ENCODE measurements around the gene ULK1. TPM values are rescaled to one million over a fixed set of nuclear protein-coding genes. Genes with fewer than 3 reads are reported as not detected.
"Not testable (repeated sequence)": the region's sequence is repeated elsewhere in the genome, so short reads cannot be mapped to it uniquely, and the experiment has no call there.

Gene ULK1
- polyA plus RNA-seq, 1 donor from 2014 or later, result 1.6 TPM

DNA sequence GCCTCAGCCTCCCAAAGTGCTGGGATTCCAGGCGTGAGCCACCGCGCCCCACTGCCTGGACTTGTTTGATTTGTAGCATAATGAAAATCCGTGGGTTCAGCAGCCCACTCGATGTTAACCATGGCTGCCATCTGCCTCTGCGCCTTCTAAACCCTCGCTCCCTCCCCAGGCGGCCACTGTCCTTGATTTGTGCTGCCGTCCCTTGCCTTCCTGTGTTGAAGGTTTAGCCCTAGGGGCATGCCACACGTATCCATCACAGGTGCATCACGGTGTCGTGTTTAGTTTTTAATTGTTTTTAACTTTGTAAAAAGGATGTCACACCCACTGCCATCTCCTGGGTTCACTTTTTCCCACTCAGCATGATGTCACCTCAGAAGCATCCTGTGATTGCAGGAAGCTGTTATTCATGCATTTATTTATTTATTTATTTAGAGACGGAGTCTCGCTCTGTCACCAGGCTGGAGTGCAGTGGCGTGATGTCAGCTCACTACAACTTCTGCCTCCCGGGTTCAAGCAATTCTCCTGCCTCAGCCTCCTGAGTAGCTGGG is 24.5 kb upstream of the ULK1 start:
- H3K36me3 Mint-ChIP-seq, result no peaks in the 10 kb centered on the region
- no peaks in the 10 kb centered on the region for H3K4me1 Mint-ChIP-seq
- H3K27me3 Mint-ChIP-seq, result peaks cover 2% of the 10 kb centered on the region
- H3K27ac Mint-ChIP-seq, result no peak overlapping the region
- no peak overlapping the region for H3K4me3 Mint-ChIP-seq
- peaks cover 0 to 3% (median 2%) of the 10 kb centered on the region in 3 donors for H3K9me3 Mint-ChIP-seq

DNA sequence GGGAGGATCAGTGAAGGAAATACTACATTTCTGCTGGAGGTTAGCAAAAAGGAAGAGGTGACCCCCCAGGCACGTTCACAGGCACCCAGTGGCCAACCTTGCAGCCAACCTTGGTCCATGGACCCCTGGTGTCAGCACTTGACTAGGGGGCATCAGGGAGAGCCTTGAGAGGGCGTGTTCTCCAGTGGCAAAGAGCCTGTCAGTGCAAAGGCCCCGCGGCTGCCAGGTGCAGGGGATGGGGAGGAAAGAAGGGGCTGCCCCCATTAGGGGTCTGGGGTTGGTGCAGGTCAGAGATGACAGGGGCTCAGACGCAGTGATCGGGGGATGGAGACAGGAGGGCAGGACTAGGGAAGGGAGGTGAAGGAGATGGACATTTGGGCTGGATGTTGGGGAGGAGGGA is 22.7 kb upstream of the ULK1 start:
- peaks cover 2% of the 10 kb centered on the region for H3K27me3 Mint-ChIP-seq
- no peak overlapping the region for H3K27ac Mint-ChIP-seq
- no peaks in the 10 kb centered on the region for H3K36me3 Mint-ChIP-seq

DNA sequence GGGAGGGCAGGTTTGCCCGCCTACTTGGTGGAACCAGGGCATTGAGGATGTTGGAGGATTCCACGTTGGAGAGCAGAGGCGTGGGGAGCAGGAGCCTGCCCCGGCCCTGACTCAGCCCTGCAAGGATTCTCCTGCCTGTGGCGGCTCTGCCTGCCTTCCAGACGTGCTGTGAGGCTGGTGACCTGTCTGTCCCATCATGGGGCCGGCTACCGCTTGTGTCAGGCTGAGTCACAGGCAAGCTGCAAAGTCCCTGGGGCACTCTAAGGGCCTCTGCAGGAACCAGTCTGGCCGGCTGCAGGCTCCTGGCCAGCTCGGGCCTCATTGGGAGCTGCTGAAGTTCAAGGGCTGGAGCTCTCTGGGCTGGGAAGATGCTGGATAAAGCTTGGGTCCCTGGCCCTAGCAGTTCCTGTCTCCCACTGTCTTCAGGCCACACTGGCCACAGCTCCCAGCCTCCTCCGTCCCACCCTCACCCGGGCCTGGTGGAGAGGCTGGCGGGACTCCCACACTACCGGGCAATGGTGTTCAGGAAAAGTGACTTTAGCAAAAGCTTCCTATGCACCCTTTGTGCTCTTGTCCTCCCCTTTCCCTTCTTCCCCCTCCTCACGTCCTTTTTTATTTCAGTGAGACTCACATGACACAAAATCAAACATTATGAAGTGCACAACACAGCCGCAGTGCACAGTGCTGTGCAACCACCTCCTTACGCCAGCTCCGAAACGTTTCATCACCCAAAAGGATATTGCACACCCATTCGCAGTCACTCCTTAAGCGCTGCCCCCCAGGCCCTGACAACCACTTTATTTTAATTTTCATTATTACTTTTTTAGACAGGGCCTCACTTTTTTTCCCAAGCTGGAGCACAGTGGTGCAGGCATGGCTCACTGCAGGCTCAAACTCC is 22.0 kb upstream of the ULK1 start:
- Mint-ChIP-seq H3K4me1 (no peaks in the 10 kb centered on the region), H3K27me3 (peaks cover 2% of the 10 kb centered on the region), H3K27ac (no peak overlapping the region), H3K4me3 (no peak overlapping the region), H3K36me3 (no peaks in the 10 kb centered on the region), H3K9me3 (peaks cover 0 to 3% (median 2%) of the 10 kb centered on the region in 3 donors)

More for the DNA sequence above, 22.7 kb upstream of the ULK1 start:
- Mint-ChIP-seq H3K4me3 (no peak overlapping the region), H3K4me1 (no peaks in the 10 kb centered on the region), H3K9me3 (peaks cover 0 to 3% (median 2%) of the 10 kb centered on the region in 3 donors)

DNA sequence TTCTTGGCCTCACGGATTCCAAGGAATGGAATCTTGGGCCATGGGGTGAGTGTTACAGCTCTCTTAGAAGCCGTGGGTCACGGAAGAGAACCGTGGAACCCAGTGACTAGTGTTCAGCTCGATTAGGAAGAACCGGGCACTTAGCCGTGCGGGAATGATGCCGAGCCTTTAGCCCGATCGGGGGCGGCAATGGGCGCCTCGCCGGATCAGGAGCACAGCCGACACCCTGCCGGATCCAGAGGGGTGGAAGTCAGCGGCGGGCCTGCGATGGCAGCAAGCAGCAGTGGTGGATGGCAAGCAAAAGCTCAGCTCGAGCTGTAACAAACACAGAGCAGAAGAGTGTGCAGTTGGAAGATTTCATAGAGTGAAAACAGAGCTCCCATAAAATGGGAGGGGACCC is 21.1 kb upstream of the ULK1 start:
- Mint-ChIP-seq H3K27ac (no peak overlapping the region), H3K4me1 (no peaks in the 10 kb centered on the region), H3K9me3 (peaks cover 0 to 3% (median 2%) of the 10 kb centered on the region in 3 donors), H3K27me3 (peaks cover 2% of the 10 kb centered on the region), H3K4me3 (no peak overlapping the region), H3K36me3 (no peaks in the 10 kb centered on the region)

DNA sequence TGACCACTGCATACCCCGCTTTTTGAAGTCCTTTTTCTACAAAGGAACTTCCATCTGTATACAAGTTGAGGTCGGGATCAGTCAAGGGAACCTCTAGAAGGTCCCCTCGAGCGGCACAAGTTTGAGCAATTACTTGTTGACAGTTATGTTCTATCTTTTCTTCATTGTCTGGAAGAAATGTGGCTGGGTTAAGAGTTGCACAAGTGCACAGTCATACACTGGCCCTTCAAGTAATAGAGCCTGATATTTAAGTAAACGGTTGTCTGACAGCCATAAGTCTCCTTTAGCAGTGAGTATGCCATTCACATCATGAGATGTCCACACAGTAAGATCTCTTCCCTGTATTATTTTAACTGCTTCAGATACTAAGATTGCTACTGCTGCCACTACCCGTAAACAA is 19.4 kb upstream of the ULK1 start:
- not testable (repeated sequence) for H3K27me3 Mint-ChIP-seq, H3K4me1 Mint-ChIP-seq, H3K36me3 Mint-ChIP-seq, H3K4me3 Mint-ChIP-seq, H3K9me3 Mint-ChIP-seq, H3K27ac Mint-ChIP-seq

DNA sequence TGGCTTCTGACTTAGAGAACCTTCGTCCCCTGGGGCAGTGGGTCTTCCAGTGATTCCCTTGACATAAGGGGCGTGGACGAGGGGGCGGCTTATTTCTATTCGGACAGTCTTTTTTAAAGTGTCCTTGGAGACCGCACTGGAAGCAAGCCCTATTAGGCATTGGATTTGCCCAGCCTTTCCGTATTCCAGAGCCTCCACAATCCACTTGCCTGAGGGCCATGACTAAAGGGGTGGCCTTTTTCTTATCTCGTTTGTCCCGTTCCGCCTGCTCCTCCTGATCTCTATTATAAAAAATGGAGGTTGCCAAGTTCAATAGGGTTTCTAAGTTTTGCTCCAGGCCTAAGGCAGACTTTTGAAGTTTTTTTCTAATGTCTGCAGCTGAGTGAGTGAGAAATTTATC is 17.2 kb upstream of the ULK1 start:
- not testable (repeated sequence) for H3K27me3 Mint-ChIP-seq, H3K27ac Mint-ChIP-seq, H3K4me3 Mint-ChIP-seq, H3K36me3 Mint-ChIP-seq, H3K4me1 Mint-ChIP-seq, H3K9me3 Mint-ChIP-seq

DNA sequence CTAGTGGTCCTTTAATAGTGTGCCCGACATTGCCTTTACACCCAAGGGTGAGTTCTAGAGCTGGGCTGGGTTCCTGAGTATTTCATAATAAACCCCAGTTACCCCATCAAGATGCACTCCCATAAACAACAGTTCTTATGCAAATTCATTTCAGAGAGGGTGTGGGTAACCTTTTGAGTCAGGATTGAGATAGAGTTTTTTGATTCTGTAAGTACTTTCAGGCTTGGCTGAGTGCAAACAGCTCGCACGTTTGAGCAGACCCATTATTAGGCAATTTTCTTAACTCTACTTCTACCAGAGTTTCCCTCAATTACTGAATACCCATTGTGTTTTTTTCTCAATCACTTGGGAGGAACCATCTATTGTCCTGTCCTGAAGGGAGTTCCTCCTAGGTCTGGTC is 16.0 kb upstream of the ULK1 start:
- H3K9me3 Mint-ChIP-seq, H3K4me1 Mint-ChIP-seq, H3K27ac Mint-ChIP-seq, H3K4me3 Mint-ChIP-seq, H3K36me3 Mint-ChIP-seq: not testable (repeated sequence)
- H3K27me3 Mint-ChIP-seq, result peaks cover 12% of the 10 kb centered on the region

DNA sequence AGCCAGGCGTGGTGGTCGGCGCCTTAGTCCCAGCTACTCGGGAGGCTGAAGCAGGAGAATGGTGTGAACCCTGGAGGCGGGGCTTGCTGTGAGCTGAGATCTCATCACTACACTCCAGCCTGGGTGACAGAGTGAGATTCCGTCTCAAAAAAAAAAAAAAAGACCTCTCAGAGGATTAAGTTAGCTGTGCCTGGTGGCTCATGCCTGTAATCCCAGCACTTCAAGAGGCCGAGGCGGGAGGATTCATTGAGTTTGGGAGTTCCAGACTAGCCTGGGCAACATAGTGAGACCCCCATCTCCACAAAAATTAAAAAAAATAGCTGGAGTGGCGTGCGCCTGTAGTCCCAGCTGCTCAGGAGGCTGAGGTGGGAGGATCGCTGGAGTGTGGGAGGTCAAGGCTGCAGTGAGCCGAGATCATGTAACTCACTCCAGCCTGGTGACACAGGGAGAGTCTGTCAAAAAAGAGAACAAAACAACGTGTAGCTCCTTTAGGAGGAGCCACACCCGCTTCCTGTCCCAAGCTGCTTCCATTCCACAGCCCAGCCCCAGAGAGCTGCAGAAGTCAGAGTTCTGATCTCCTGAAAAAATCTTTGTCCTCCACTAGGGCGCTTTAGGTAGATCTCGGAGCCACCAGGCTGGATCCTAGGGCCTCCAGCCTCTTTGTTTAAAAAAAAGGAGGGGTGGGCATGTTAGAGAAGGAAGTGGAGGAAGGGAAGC is 11.5 kb upstream of the ULK1 start:
- Mint-ChIP-seq H3K36me3 (no peaks in the 10 kb centered on the region), H3K4me3 (no peak overlapping the region), H3K4me1 (peaks cover 0 to 6% (median 2%) of the 10 kb centered on the region in 3 donors), H3K27ac (no peak overlapping the region), H3K9me3 (peaks cover 0 to 6% (median 2%) of the 10 kb centered on the region in 3 donors), H3K27me3 (peaks cover 10% of the 10 kb centered on the region)

DNA sequence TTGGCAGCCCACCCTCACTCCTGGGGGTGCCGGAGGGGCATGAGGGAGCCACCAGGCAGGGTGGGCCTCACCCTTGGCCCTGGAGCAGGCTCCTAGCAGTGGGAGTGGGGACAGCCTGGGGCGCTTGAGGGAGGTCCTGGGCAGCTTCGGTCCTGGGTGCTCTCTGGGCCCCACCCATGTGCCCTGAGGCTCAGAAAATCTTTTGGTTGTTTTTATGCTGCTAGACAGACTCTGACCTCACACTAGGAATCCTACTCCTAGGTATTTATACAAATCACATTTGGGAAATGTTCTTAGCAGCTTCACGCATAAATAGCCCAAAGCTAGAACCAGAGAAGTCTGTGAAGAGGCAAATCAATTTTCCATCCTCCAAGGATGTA is 10.9 kb upstream of the ULK1 start:
- peaks cover 10% of the 10 kb centered on the region for H3K27me3 Mint-ChIP-seq
- H3K4me3 Mint-ChIP-seq, result no peak overlapping the region
- H3K36me3 Mint-ChIP-seq, result no peaks in the 10 kb centered on the region
- H3K27ac Mint-ChIP-seq, result no peak overlapping the region
- peaks cover 0 to 6% (median 2%) of the 10 kb centered on the region in 3 donors for H3K9me3 Mint-ChIP-seq
- H3K4me1 Mint-ChIP-seq, result peaks cover 0 to 6% (median 2%) of the 10 kb centered on the region in 3 donors

DNA sequence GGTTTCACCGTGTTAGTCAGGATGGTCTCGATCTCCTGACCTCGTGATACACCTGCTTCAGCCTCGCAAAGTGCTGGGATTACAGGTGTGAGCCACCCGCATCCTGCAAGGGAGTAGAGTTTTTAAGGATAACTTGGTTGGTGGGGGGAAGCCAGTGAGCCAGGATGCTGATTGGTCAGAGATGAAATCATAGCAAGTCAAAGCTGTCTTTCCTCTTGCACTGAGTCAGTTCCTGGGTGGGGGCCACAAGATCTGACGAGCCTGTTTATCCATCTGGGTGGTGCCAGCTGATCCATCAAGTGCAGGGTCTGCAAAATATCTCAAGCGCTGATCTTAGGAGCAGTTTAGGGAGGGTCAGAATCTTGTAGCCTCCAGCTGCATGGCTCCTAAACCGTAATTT is 9.3 kb upstream of the ULK1 start:
- peaks cover 10% of the 10 kb centered on the region for H3K27me3 Mint-ChIP-seq
- H3K36me3 Mint-ChIP-seq, H3K4me1 Mint-ChIP-seq, H3K9me3 Mint-ChIP-seq, H3K27ac Mint-ChIP-seq, H3K4me3 Mint-ChIP-seq: not testable (repeated sequence)

DNA sequence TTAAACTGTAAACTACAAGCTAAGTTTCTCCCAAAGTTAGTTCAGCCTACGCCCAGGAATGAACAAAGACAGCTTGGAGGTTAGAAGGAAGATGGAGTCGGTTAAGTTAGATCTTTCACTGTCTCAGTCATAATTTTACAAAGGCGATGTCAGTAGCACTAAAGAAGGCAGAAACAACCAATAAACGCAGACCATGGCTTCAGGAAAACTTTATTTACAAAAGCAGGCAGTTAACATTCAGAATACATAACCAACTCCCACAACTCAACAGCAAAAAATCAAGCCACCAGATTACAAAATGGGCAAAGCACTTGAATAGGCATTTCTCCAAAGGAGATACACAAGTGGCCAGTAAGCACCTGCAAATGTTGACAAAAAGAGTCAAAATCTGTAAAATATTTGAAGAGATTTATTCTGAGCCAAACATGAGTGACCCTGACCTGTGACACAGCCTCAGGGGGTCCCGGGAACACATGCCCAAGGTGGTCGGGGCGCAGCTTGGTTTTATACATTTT is 8.8 kb upstream of the ULK1 start:
- H3K4me3 Mint-ChIP-seq, result no peak overlapping the region
- peaks cover 10% of the 10 kb centered on the region for H3K27me3 Mint-ChIP-seq
- peaks cover 2 to 7% (median 7%) of the 10 kb centered on the region in 3 donors for H3K4me1 Mint-ChIP-seq
- peaks cover 0 to 6% (median 2%) of the 10 kb centered on the region in 3 donors for H3K9me3 Mint-ChIP-seq
- no peak overlapping the region for H3K27ac Mint-ChIP-seq
- H3K36me3 Mint-ChIP-seq, result no peaks in the 10 kb centered on the region

DNA sequence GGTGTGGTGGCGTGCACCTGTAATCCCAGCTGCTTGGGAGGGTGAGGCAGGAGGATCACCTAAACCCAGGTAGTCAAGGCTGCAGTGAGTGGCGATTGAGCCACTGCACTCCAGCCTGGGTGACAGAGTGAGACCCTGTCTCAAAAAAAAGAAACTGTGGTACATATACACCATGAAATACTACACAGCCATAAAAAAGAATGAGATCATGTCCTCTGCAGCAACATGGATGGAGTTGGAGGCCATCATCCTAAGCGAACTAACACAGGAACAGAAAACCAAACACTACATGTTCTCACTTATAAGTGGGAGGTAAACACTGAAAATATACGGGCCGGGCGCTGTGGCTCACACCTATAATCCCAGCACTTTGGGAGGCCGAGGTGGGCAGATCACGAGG is 2.7 kb upstream of the ULK1 start:
- not testable (repeated sequence) for H3K27ac Mint-ChIP-seq, H3K36me3 Mint-ChIP-seq, H3K4me1 Mint-ChIP-seq, H3K27me3 Mint-ChIP-seq, H3K9me3 Mint-ChIP-seq
- peak overlapping the region in 1 of 4 donors; percentile 75 for H3K4me3 Mint-ChIP-seq

DNA sequence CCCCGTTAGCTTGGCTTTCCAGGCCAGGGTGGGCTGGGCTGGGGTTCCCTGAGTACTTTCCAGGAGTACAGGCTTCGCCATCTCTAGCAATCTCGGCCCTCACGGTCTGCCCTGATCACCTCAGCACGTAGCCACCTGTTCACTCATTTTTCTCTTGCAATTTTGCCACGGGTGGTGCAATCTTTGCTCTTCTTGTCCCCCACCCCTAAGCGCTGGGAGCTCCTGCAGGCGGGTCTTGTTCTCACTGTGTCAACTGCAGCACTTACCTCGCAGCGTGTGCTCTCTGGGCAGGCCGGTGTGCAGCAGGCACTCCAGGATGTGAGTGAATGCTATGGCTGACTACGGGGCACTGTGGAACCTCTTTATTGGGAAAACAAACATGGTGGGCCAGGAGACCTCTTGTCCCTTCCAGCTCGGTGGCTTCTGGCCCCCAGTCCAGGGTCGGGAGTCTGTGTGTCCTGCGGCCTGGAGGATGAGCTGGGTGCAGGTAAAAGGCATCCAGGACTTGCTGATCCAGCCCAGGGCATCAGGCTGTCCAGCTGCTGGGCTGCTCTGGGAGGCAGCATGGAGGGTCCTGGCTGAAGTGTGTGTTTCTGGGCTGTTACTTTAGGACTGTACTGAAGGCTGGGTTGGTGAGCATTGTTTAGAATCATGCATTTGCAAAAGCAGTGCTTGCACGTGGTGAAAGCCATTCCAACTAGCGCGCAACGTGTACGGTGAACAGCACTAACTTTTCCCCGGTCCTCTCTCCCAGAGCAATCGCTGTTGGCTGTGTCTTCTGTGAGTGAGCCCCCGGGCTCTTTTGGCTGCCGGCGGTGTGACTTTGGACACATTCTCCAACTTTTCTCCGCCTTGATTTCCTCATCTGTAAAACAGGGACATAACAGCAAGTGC is 1.5 kb upstream of the ULK1 start:
- H3K9me3 Mint-ChIP-seq, result no peaks in the 10 kb centered on the region
- H3K27me3 Mint-ChIP-seq, result no peaks in the 10 kb centered on the region
- H3K4me3 Mint-ChIP-seq, result peak overlapping the region in 2 of 4 donors; percentile 46 to 55
- H3K4me1 Mint-ChIP-seq, result peaks cover 4 to 7% (median 5%) of the 10 kb centered on the region in 3 donors
- no peaks in the 10 kb centered on the region for H3K36me3 Mint-ChIP-seq
- H3K27ac Mint-ChIP-seq, result peak overlapping the region in 2 of 3 donors; percentile 13 to 21

DNA sequence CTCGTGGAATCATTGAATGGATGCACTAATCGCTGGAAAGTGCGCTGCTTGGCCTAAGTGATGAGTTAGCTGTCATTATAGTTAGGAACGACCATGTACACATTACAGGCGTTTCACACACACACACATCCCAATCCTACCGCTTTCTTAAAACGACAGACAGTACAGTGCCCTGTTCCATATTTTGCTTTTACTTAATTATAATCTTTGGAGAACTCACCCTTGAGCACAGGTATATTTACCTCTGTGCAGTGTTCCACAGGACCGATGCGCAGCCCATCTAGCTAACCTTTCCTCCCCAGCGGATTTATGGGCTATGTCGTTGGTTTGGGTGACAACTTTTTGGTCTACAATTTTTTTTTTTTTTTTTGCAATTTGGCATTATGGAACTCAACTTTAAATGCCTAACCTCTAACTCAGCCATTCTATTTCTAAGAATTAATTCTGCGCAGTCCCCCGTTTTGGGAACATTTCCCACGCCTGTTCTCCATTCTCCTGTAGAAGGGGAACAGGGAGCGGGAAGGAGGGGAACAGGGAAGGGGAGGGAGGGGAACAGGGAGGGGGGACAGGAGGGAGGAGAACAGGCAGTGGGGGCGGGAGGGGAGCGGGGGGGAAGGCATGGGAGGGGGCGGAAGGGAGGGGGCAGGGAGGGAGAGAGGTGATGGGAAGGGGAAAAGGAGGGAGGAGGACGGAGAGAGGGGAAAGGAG is 663 bp upstream of the ULK1 start:
- peaks cover 4 to 7% (median 5%) of the 10 kb centered on the region in 3 donors for H3K4me1 Mint-ChIP-seq
- no peaks in the 10 kb centered on the region for H3K9me3 Mint-ChIP-seq
- peak overlapping the region; percentile 13 to 27 (median 21) for H3K27ac Mint-ChIP-seq
- no peaks in the 10 kb centered on the region for H3K27me3 Mint-ChIP-seq
- H3K36me3 Mint-ChIP-seq, result peaks cover 2% of the 10 kb centered on the region
- peak overlapping the region; percentile 27 to 79 (median 50) for H3K4me3 Mint-ChIP-seq
